Jurkat, Clone E6-1 (cell line): Measurements from ENCODE around the gene GCHFR.
A peak's percentile ranks its signal among the peaks of the same experiment; 100 is the strongest.

Experiments used
- DNase-seq: peaks from one replicate; pipeline ENCODE4 v3.0.0-alpha.2; 2011; ENCODE audit warnings: low read depth, low spot score
- H3K4me3 ChIP-seq: 2 replicates; pipeline ENCODE4 v1.5.1; 2011; ENCODE audit warnings: mild to moderate bottlenecking, low read length, control low read depth, moderate library complexity

GCHFR gene

GRCh38 chr15:40806672-40807027 lies 42.8 kb downstream of the GCHFR start:
- DNase-seq: no peak

GRCh38 chr15:40807028-40807887 lies 43.4 kb downstream of the GCHFR start, which contains the start of the genes DNAJC17 and ZFYVE19:
Gene DNAJC17, minus strand, starts transcription at chr15:40807473. Its CDS starts 27 bp downstream, at chr15:40807446.
Gene ZFYVE19, plus strand, starts transcription at chr15:40807089. Its CDS starts 501 bp downstream, at chr15:40807590.
- peak within 1 kb of the TSS; percentile 81 for H3K4me3 ChIP-seq
- peak; percentile 96 for DNase-seq

More at GRCh38 chr15:40806672-40807027, 42.8 kb downstream of the GCHFR start:
- peak overlapping the region; percentile 81 for H3K4me3 ChIP-seq

DNA sequence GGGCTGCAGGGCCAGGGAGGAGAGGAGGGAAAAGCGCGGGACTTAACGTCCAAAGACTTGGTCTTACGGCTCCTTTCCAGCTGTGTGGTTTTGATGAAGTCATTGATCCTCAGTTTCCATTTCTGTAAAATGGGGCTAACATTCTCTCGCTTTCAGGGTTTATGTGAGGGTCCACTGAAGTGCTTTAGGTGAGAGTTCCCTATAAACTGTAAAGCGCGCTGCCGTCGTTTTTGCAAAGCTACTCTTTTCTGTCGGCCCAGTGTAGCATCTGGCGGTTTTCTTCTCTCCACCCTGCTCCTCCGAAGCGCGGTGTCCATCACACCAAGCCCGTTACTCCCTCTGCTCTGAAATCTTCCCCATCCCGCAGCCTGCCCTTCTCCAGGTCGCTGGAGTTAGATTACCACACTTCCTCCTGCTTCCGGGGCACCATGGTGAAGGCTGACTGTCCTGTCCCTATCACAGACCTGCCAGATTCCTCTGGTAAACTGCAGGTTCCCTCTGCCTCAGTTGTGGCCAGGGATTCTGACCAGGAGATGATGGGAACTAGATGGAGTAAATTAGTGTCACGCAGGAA lies 44.1 kb downstream of the GCHFR start:
- no peak for DNase-seq

GRCh38 chr15:40808861-40809450 lies 45.1 kb downstream of the GCHFR start:
- no peak for DNase-seq
- H3K4me3 ChIP-seq: no peak overlapping the region

More for the DNA sequence above, 44.1 kb downstream of the GCHFR start:
- H3K4me3 ChIP-seq: peak overlapping the region; percentile 81

DNA sequence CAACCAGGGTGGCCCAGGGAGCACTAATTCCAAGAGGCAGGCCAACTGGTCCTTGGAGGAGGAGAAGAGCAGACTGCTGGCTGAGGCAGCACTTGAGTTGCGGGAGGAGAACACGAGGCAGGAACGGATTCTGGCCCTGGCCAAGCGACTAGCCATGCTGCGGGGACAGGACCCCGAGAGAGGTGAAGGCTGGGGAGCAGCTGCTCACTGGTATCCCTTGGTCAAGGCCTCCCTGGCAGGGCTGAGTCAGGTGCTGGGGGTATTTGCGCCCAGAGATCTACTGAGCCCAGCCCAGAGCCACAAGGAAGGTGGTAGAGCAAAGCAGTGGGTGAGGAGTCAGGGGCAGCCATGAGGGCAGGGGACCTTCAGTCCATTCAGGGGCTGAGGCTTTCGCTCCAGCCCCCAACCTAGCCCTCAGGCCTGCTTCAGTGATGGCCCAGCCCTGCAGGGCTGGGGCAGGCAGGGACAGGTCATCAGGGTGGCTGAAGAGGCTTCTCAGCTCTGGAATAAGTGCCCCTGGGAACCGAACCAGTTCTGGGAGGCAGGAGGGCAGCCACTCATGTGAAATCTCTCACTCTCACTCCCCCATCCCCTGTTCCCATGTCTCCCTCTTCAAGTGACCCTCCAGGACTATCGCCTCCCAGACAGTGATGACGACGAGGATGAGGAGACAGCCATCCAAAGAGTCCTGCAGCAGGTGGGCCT lies 49.0 kb downstream of the GCHFR start:
- H3K4me3 ChIP-seq: no peak overlapping the region
- DNase-seq: no peak

DNA sequence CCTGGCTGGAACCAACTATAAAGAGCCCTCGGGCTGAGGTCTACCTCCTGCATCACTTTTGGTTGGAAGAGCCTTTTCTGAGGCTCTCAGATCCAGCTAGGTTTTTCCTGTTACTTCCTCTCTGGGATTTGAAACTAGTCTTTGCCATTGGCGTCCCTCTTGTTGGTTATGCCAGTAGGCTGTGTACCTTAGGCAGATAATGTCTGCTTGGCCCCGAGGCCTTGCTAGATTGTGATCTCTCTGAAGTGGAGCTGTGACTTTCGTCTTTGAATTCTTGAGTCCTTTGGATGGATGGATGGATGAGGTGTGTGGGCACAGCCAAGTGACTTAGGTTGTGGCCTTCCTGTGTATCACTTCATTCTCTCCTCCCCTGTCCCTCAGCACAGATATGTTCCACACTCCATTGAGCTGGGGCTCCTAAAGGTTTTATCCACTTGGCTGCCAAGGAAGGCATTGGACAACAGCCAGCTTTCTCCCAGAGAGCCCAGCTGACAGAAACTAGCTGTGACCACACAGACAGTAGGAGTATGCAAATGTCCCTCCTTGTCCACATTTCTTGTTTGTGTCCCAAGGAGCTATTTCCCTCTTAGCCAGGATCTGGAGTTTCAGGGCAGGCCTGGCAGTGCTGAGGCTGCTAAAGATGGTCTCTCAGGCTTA lies 51.3 kb downstream of the GCHFR start:
- no peak for DNase-seq
- no peak overlapping the region for H3K4me3 ChIP-seq
